GM21360 (cell line): ENCODE measurements around the gene ITPR3.

Experiments
- ATAC-seq: cut with Tn5 transposase; IDR thresholded peaks from one replicate; pipeline ENCODE4 v1.9.1; 2021; ENCODE audit warnings: mild to moderate bottlenecking, moderate library complexity; ENCODE audit not compliant: unreplicated experiment

The ITPR3 gene

GRCh38 chr6:33695451-33695887, 74.3 kb downstream of the ITPR3 start:
- no peak for ATAC-seq

GRCh38 chr6:33696076-33696475, 75.0 kb downstream of the ITPR3 start:
- ATAC-seq: no peak

GRCh38 chr6:33696548-33697518, 75.7 kb downstream of the ITPR3 start:
- ATAC-seq: no peak

GRCh38 chr6:33697845-33698244, 76.7 kb downstream of the ITPR3 start:
- ATAC-seq: no peak

DNA sequence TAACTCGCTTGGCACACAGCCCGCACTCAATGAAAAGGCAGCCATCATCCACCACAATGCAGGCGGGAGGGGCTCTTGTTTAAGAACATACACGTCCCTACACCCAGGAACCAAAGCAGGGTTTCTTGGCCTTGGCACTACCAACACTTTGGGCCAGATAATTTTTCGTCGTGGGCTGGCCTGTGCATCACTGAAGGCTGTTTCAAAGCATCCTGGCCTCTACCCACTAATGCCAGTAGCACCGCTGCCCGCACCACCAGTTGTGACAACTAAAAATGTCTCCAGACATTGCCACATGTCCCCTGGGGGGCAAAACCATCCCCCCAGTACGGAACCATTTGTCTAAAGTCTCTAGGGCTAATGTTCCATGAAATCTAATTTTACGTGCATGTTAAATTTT, 77.4 kb downstream of the ITPR3 start:
- no peak for ATAC-seq

DNA sequence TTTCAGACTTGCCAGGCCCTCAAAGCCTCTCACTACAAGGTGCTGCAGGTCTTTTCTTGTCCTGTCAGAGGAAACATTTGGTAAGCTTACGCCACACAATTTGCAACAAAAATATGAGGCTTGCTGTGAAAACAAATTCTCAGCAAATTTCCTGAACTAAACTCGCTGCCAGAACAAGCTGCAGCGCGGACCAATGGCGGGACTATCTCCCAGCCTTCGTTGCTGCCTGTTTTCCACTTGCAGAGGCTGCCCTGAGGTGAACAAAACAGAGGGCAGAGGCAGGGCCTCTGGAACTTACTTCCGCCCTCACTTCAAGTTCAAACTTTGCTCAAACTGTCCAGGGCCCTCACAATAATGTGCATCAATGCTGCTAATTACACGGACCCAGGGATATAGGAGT, 78.0 kb downstream of the ITPR3 start:
- ATAC-seq: no peak

DNA sequence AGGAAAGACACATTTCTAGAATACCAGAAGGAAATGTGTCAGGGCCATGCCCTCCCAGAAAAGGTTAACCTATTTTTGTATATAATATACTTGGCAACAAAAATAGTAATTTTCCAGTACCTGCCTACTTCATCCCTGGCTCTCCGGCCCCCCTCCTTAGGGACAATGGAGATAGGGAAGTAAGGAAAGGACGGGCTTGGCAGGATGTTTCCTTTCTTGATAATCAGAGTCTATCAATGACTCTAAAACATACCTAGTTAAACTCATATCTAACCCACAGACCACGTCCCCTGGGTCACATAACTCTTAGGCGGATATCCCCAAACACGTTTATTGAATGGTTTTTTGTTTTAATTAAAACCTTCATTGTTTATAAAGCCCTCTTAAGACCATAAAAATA, 78.6 kb downstream of the ITPR3 start:
- no peak for ATAC-seq

- no peak for ATAC-seq
These were observed 79.4 kb downstream of the ITPR3 start for GRCh38 chr6:33700391-33701050.

DNA sequence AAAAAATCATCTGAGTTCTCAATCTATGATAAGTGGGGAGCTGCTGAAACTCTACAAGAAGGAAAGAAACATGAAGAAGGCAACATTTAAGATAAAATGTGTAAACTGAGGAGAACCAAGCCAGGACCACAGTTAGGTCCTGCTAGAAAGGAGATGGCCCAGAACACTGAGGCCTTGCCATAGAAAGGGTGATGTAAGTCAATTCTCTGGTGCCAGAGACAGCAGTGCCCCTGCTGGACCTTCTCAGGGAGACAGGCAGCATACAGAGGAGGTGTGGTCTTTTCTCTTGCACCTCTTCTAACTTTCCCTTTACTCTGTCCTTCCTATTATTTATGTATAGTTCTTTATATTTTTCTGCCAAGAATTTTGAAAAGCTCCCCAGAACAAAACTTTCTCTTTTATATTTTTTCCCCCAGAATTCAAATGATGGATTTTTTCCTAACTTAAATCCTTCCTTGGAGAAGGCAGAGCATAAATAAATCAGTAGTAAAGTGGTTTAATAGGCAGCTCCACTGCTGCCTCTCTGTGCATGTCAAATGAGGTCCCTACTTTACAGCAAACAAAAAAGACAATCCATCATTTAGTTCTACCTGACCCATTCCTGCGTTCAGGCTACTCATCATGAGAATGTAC, 81.3 kb downstream of the ITPR3 start:
- ATAC-seq: no peak

GRCh38 chr6:33704215-33705066, 83.3 kb downstream of the ITPR3 start:
- ATAC-seq: no peak

- ATAC-seq: no peak
These were observed 84.3 kb downstream of the ITPR3 start for GRCh38 chr6:33705268-33705885.

DNA sequence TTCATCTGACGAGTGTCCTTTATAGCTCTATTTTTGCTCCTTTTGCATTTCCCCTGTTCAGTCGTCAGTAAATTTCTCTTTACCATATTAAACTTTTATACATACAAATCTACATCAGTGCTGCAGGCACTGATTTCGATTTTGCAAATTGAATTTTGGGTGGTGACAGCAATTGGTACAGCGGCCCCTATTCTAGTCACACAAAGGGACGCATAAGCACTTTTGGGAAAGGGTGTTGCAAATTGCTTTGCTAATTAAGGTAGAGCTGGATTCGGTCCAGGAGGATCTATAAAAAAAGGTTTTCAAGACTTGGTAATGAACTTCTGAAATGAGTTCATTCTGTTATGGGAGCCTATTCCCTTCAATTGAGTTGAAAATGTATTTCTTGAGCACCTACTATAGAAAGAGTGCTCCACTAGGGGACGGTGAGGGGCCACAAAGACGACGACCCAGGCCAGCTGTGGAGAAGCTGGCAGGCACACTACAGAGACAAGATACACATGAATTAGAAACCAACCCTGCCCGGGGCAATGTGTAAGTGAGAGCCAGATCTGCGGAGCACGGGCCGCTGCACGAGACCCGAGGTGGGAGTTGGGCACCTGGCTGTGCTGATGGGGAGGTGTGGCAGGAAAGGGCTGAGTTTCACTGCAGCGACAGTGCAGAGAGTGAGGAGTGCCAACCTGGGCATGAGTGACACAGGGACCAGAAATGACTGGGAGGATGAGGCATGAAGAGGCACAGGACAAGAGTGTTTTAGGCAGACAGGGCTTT, 85.0 kb downstream of the ITPR3 start:
- no peak for ATAC-seq

- no peak for ATAC-seq
These were observed 86.6 kb downstream of the ITPR3 start for GRCh38 chr6:33707771-33708170.

DNA sequence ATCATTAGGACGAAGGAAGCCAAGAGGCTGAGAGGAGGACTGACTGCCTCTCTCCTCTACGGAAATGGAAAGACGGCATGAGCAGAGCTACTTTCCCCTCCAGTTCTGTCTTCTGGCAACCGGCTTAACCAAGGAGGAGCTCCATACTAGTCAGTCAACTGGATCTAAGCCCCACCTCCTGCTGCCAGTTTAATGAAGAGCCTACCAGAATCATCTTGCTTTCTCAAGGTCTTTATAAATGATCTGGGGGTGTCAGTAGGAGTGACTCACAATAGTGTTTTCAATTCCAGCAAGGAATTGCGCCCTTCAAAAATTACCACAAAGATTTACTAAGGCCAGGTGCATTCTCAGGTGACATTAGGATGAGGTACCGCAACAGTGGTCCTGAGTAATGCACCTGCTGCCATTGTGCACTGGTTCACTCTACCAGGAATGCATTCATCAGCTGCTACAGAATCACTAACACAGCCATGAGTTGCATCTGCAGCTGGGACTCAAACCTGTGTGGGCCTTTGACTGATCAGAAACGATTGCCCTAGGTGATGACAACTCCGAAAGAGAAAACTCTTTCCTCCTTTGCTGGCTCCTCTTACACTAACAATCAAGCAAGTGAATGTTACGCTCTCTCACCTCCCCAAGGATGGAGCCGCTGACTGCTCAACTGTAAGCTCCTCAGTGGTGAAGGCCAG, 87.5 kb downstream of the ITPR3 start:
- no peak for ATAC-seq

DNA sequence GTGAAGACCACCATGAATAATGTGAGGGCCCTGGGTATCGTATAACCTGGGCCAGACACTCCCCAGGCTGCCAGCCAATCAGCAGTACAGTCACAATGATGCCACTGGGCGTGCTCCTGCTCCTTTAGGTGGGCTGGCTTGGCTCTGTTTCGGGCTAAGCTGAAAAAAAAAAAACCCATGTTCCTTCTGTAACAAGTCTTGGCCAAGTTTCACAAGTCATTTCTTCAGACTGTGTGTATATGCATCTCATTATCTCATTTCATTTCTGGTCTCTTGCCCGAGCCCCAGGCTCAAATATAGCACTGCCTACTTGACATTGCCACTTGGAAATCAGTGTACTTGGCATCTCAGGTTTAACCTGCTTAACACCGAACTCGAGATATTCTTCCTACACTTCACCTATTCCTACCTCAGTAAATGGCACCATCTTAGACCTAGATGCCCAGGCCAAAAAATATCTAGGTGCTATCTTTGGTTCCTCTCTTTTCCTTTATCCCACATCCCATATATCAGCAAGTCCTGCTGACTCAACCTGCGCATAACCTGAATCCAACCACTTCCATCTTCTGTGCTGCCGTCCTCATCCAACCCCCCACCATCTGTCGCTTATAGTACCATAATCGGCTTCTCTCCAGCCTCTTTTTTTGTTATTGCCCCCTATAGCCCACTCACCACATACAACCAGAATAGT, 88.6 kb downstream of the ITPR3 start:
- ATAC-seq: no peak

GRCh38 chr6:33710296-33711121, 89.4 kb downstream of the ITPR3 start:
- no peak for ATAC-seq
